Pancreas (tissue), 10 donors: ENCODE results near the gene CATSPERD. TPM values are rescaled to one million over a fixed set of nuclear protein-coding genes. Genes with fewer than 3 reads are reported as not detected.
"Not testable (repeated sequence)": the region's sequence is repeated elsewhere in the genome, so short reads cannot be mapped to it uniquely, and the experiment has no call there.

Experiments used
- ATAC-seq, 4 donors: fragments of 200-7000 bp; cut with Tn5 transposase; one replicate each; pipeline versions ENCODE4 v1.8.0 to v1.9.1; 2020; ENCODE audit warnings: mild to moderate bottlenecking in 4 of 4, moderate library complexity in 4 of 4
- DNase-seq, 6 donors: peaks; one replicate each; pipeline ENCODE4 v3.0.0-alpha.2; 2020
- FAIRE-seq: peaks from 2 replicates; lab custom pipeline; 2012; peaks lifted over from hg19 to GRCh38; lab: Jason Lieb, UNC
- H3K27ac ChIP-seq, 4 donors: fragments of 200-600 bp; sonication (generic); 1 replicate in 3 of 4; 2 replicates in 1 of 4; pipeline versions ENCODE4 v1.5.0 to v1.8.0; 2020
- H3K27me3 ChIP-seq, 4 donors: fragments of 200-600 bp; one replicate each; pipeline ENCODE4 v1.8.0; 2021
- H3K36me3 ChIP-seq, 3 donors: fragments of 200-600 bp; sonication (generic) in 1 of 3; one replicate each; pipeline versions ENCODE4 v1.5.0 to v1.8.0; 2020 to 2021
- H3K4me1 ChIP-seq, 3 donors: fragments of 200-600 bp; one replicate each; pipeline ENCODE4 v1.8.0; 2021
- H3K4me3 ChIP-seq, 4 donors: fragments of 200-600 bp; sonication (generic) in 2 of 4; one replicate each; pipeline versions ENCODE4 v1.5.0 to v1.8.0; 2020 to 2021
- H3K9me3 ChIP-seq, 4 donors: fragments of 200-600 bp; one replicate each; pipeline ENCODE4 v1.8.0; 2021
- WGBS, 2 donors: extraction: QIAGEN DNeasy Blood & Tissue Kit; methylation state at CpG; one replicate each; pipeline ENCODE4 v1.1.7; 2013; 5-methylcytosine and 5-hydroxymethylcytosine counted together
- intact Hi-C, 3 donors: fragments of 100-400 bp; cut with DNase I; formaldehyde crosslinking; loops; one replicate each; pipeline versions ENCODE4 v1.11.1 to v1.14.2; 2022
- polyA plus RNA-seq, 2 donors: library from polyadenylated mRNA; stranded (reverse); fragments of 200-250 nt; gene quantifications; one replicate each; pipeline ENCODE4 v1.2.3, GENCODE V29; 2013
- total RNA-seq, 6 donors: library from RNA; stranded (reverse); fragmentation: NEBNext Ultra II Directional in 4 of 6; extraction: Animal tissue kit (Norgen Biotek cat#: 25700) in 4 of 6; gene quantifications; one replicate each; pipeline versions ENCODE4 v1.2.1 to v1.2.4, GENCODE V29; 2021 to 2023
- TF ChIP-seq, protein P1 (sequence below), 4 donors: fragments of 200-600 bp; sonication (generic) in 3 of 4; IDR thresholded peaks; one replicate each; pipeline versions ENCODE4 v1.5.0 to v1.8.0; 2021; ENCODE audit warnings: antibody characterized with exemption in 4 of 4
- donor health status: healthy with polysubstance abuse.
- donor health status: DM: no; HTN: no; CAD: no; lungs with moderate emphysema.
- donor health status: DM: no; HTN: no; CAD: no.
- donor health status: control.
- donor health status: control.
- donor health status: Bipolar disorder and iron deficiency.
- donor health status: DM: yes; HTN: yes; CAD: no.
- donor health status: DM: no; HTN: no; CAD: no.
- donor health status: DM: no; HTN: no; CAD: no.
- donor health status: DM: yes; HTN: yes; CAD: no.

The CATSPERD gene
- total and polyA plus RNA-seq, 8 donors: not detected

DNA sequence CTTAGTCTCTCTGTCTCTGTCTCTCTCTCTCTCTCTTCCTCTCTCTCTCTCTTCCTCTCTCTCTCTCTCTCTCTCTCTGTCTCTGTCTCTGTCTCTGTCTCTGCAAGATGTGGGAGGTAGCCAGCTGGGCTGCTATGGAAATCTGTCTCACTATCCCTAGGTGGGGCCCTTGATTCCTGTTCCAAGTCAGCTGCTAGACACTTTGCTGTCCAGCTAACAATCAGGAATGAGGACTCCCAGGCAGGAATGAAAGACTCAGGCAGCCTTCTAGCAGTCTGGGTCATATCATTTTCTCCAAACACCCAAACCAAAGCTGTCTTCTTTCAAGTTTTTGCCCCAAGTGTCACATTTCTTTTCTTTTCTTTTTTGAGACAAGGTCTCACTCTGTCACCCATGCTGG is 23.2 kb downstream of the CATSPERD start:
- Histone ChIP-seq H3K4me1 (no peaks in the 10 kb centered on the region), H3K27me3 (no peaks in the 10 kb centered on the region), H3K36me3 (no peaks in the 10 kb centered on the region), H3K9me3 (no peaks in the 10 kb centered on the region), H3K4me3 (no peak overlapping the region), H3K27ac (no peak overlapping the region)
- intact Hi-C loops: no loop called here
- no peak for ATAC-seq
- TF ChIP-seq, protein P1, sequence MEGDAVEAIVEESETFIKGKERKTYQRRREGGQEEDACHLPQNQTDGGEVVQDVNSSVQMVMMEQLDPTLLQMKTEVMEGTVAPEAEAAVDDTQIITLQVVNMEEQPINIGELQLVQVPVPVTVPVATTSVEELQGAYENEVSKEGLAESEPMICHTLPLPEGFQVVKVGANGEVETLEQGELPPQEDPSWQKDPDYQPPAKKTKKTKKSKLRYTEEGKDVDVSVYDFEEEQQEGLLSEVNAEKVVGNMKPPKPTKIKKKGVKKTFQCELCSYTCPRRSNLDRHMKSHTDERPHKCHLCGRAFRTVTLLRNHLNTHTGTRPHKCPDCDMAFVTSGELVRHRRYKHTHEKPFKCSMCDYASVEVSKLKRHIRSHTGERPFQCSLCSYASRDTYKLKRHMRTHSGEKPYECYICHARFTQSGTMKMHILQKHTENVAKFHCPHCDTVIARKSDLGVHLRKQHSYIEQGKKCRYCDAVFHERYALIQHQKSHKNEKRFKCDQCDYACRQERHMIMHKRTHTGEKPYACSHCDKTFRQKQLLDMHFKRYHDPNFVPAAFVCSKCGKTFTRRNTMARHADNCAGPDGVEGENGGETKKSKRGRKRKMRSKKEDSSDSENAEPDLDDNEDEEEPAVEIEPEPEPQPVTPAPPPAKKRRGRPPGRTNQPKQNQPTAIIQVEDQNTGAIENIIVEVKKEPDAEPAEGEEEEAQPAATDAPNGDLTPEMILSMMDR (IDR thresholded peaks at IDR 0.05): no peak
- FAIRE-seq: no peak
- DNase-seq: no peak

DNA sequence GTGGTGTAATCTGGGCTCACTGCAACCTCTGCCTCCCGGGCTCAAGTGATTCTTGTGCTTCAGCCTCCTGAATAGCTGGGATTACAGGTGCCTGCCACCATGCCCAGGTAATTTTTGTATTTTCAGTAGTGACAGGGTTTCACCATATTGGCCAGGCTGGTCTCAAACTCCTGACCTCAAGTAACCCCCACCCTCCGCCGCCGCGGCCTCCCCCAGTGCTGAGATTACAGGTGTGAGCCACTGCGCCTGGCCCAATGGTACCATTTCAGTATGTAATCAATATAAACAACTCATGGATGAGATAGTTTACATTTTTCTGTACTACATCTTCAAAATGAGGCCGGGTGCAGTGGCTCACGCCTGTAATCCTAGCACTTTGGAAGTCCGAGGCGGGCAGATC is 24.6 kb downstream of the CATSPERD start:
- H3K4me1 ChIP-seq, H3K36me3 ChIP-seq, H3K27ac ChIP-seq, ATAC-seq, FAIRE-seq, H3K4me3 ChIP-seq, H3K27me3 ChIP-seq, intact Hi-C loops, DNase-seq, H3K9me3 ChIP-seq: not testable (repeated sequence)
- 58 to 84% methylated on average over 10 of the region's 10 CpGs for WGBS, 2 donors

DNA sequence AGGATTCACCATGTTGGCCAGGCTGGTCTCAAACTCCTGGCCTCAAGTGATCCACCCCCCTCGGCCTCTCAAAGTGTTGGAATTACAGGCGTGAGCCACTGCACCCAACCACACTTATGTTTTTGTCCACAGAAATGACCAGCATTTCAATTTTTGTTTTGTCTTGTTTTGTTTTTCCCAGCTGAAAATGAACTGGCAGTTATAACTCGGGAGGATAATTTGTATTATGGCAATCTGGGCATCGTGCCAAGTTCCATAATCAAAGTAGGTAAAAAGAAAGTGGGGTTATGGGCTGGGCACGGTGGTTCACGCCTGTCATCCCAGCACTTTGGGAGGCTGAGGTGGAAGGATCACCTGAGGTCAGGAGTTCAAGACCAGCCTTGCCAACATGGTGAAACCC is 28.5 kb downstream of the CATSPERD start:
- H3K27me3 ChIP-seq, H3K27ac ChIP-seq, DNase-seq, intact Hi-C loops, H3K9me3 ChIP-seq, H3K4me1 ChIP-seq, ATAC-seq, H3K36me3 ChIP-seq, FAIRE-seq, H3K4me3 ChIP-seq: not testable (repeated sequence)
- WGBS, 2 donors: 18 to 24% methylated on average over 6 of the region's 6 CpGs

- Histone ChIP-seq H3K4me1 (no peaks in the 10 kb centered on the region), H3K27ac (no peak overlapping the region), H3K9me3 (no peaks in the 10 kb centered on the region), H3K27me3 (no peaks in the 10 kb centered on the region), H3K4me3 (no peak overlapping the region), H3K36me3 (no peaks in the 10 kb centered on the region)
- DNase-seq (no peak), ATAC-seq (no peak), FAIRE-seq (no peak)
- 65 to 78% methylated on average over 5 of the region's 5 CpGs for WGBS, 2 donors
- TF ChIP-seq, protein P1 (IDR thresholded peaks at IDR 0.05): no peak
- intact Hi-C loops: no loop called here
These were observed 29.1 kb downstream of the CATSPERD start for GRCh38 chr19:5749505-5749904.

DNA sequence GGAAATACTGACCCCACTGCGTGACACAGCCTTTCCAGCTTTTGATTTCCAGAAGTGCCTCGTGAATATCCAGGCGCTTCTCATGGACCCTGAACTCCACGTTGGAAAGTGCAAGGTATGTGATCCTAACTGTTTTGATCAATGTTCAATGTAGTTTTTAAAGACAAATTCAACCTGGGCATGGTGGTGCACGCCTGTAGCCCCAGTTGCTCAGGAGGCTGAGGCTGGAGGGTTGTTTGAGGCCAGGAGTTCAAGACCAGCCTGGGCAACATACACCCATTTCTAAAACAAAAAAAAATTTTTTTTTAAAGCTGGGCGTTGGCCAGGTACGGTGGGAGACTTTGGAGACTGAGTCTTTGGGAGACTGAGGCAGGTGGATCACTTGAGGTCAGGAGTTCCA is 31.3 kb downstream of the CATSPERD start:
- H3K27ac ChIP-seq: no peak overlapping the region

DNA sequence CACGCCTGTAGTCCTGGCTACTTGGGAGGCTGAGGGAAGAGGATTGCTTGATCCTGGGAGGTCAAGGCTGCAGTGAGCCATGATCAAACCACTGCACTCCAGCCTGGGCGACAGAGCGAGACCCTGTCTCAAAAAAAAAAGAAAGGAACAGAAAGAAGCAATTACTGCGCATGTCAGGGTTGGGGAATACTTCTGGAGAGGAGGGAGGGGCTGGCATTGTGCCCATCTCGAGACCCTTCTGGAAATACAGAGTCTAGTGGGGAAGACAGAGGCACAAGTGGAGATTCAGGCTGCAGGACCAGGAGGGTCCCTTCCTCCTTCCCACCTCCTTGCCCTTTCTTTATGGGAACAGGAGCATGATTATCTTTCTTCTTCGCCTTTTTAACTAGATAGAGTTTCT is 33.3 kb downstream of the CATSPERD start:
- no peaks in the 10 kb centered on the region for H3K9me3 ChIP-seq
- H3K4me1 ChIP-seq: no peaks in the 10 kb centered on the region
- H3K27me3 ChIP-seq: no peaks in the 10 kb centered on the region
- H3K4me3 ChIP-seq: no peak overlapping the region
- H3K27ac ChIP-seq: no peak overlapping the region
- WGBS, 2 donors: 56 to 71% methylated on average over 6 of the region's 6 CpGs
- FAIRE-seq (no peak), DNase-seq (no peak), ATAC-seq (no peak)
- intact Hi-C loops: no loop called here
- no peaks in the 10 kb centered on the region for H3K36me3 ChIP-seq
- TF ChIP-seq, protein P1 (IDR thresholded peaks at IDR 0.05): no peak

More for the DNA sequence above, 31.3 kb downstream of the CATSPERD start:
- Histone ChIP-seq H3K27me3 (no peaks in the 10 kb centered on the region), H3K9me3 (no peaks in the 10 kb centered on the region), H3K36me3 (no peaks in the 10 kb centered on the region), H3K4me3 (no peak overlapping the region), H3K4me1 (no peaks in the 10 kb centered on the region)
- 57 to 68% methylated on average over 7 of the region's 7 CpGs for WGBS, 2 donors
- DNase-seq (no peak), FAIRE-seq (no peak), ATAC-seq (no peak)
- TF ChIP-seq, protein P1 (IDR thresholded peaks at IDR 0.05): no peak
- intact Hi-C loops: no loop called here
